Neural cell (in vitro differentiated cells): ENCODE measurements around the gene TSNAX. TPM values are rescaled to one million over a fixed set of nuclear protein-coding genes. Genes with fewer than 3 reads are reported as not detected.
A peak's percentile ranks its signal among the peaks of the same experiment; 100 is the strongest.

Experiments used
- H2AFZ ChIP-seq: fragments of 200-600, 300-800 bp; sonication (generic), shearing (Covaris generic); 2 replicates; pipeline ENCODE4 v1.6.0; 2014; ENCODE audit warnings: low read depth, mild to moderate bottlenecking, antibody characterized with exemption, low read length, moderate library complexity
- H3F3A ChIP-seq: fragments of 200-600 bp; shearing (Covaris generic); 2 replicates; pipeline ENCODE4 v1.6.1; 2016; ENCODE audit warnings: mild to moderate bottlenecking, moderate library complexity, mixed read lengths, antibody characterized with exemption, low read length; ENCODE audit not compliant: insufficient read depth, poor library complexity, severe bottlenecking
- H3K27ac ChIP-seq: fragments of 200-600, 300-800 bp; sonication (generic), shearing (Covaris generic); 2 replicates; pipeline ENCODE4 v1.5.1; 2014; ENCODE audit warnings: mild to moderate bottlenecking, low read length, moderate library complexity
- H3K27me3 ChIP-seq: fragments of 300-800, 200-600 bp; sonication (generic), shearing (Covaris generic); 2 replicates; pipeline ENCODE4 v1.6.0; 2014; ENCODE audit warnings: mild to moderate bottlenecking, low read depth, low read length, moderate library complexity; ENCODE audit not compliant: insufficient read depth
- H3K36me3 ChIP-seq: fragments of 300-800, 200-600 bp; sonication (generic), shearing (Covaris generic); 2 replicates; pipeline ENCODE4 v1.5.1; 2014; ENCODE audit warnings: mild to moderate bottlenecking, antibody characterized with exemption, low read length, moderate library complexity; ENCODE audit not compliant: insufficient read depth
- H3K4me2 ChIP-seq: fragments of 300-800, 200-600 bp; sonication (generic), shearing (Covaris generic); 2 replicates; pipeline ENCODE4 v1.6.0; 2014; ENCODE audit warnings: mild to moderate bottlenecking, low read length
- H3K4me3 ChIP-seq: fragments of 300-800, 200-600 bp; sonication (generic), shearing (Covaris generic); 2 replicates; pipeline ENCODE4 v1.5.1; 2014; ENCODE audit warnings: mild to moderate bottlenecking, low read length, moderate library complexity
- H3K79me2 ChIP-seq: fragments of 200-600 bp; shearing (Covaris generic); replicated peaks from 2 replicates; pipeline ENCODE4 v1.6.0; 2014; ENCODE audit warnings: mild to moderate bottlenecking, low read length, moderate library complexity; ENCODE audit not compliant: insufficient read depth
- H3K9ac ChIP-seq: fragments of 300-800, 200-600 bp; sonication (generic), shearing (Covaris generic); 2 replicates; pipeline ENCODE4 v1.6.1; 2016; ENCODE audit warnings: mild to moderate bottlenecking, low read length, mixed read lengths
- H3K9me2 ChIP-seq: fragments of 200-600 bp; shearing (Covaris generic); 2 replicates; pipeline ENCODE4 v1.6.1; 2016; ENCODE audit warnings: mild to moderate bottlenecking, low read length, mixed read lengths; ENCODE audit not compliant: insufficient read depth
- H3K9me3 ChIP-seq: fragments of 200-600, 300-800 bp; sonication (generic), shearing (Covaris generic); 2 replicates; pipeline ENCODE4 v1.6.1; 2016; ENCODE audit warnings: mild to moderate bottlenecking, mixed run types, low read length, moderate library complexity, mixed read lengths
- H4K20me1 ChIP-seq: fragments of 200-600 bp; shearing (Covaris generic); 2 replicates; pipeline ENCODE4 v1.6.1; 2016; ENCODE audit warnings: mild to moderate bottlenecking, mixed run types; ENCODE audit not compliant: insufficient read depth
- CTCF ChIP-seq: fragments of 450-650 bp; IDR thresholded peaks from 2 replicates; pipeline ENCODE4 v1.5.1; 2014; ENCODE audit warnings: antibody characterized with exemption, mild to moderate bottlenecking, moderate library complexity; ENCODE audit not compliant: poor library complexity, severe bottlenecking
- EP300 ChIP-seq: fragments of 450-650 bp; conservative IDR thresholded peaks from 2 replicates; pipeline ENCODE4 v1.6.1; 2014; ENCODE audit warnings: antibody characterized with exemption, mild to moderate bottlenecking, moderate library complexity; ENCODE audit not compliant: poor library complexity, severe bottlenecking
- EZH2 ChIP-seq: fragments of 200-600, 300-800 bp; shearing (Covaris generic), sonication (generic); IDR thresholded peaks from 2 replicates; pipeline ENCODE4 v1.6.1; 2014; ENCODE audit warnings: antibody characterized with exemption, low read length, borderline replicate concordance, mild to moderate bottlenecking; ENCODE audit not compliant: insufficient read depth, poor library complexity, severe bottlenecking
- MXI1 ChIP-seq: fragments of 450-650 bp; conservative IDR thresholded peaks from 2 replicates; pipeline ENCODE4 v1.6.1; 2014; ENCODE audit warnings: antibody characterized with exemption, mild to moderate bottlenecking; ENCODE audit not compliant: poor library complexity, severe bottlenecking
- POLR2AphosphoS5 ChIP-seq: IDR thresholded peaks from 2 replicates; pipeline ENCODE4 v1.6.1; 2012
- RAD21 ChIP-seq: fragments of 450-650 bp; conservative IDR thresholded peaks from 2 replicates; pipeline ENCODE4 v1.6.1; 2014; ENCODE audit warnings: antibody characterized with exemption, mild to moderate bottlenecking, moderate library complexity
- REST ChIP-seq: IDR thresholded peaks from 2 replicates; pipeline ENCODE4 v1.6.1; 2012; ENCODE audit warnings: borderline replicate concordance
- SMC3 ChIP-seq: fragments of 450-650 bp; conservative IDR thresholded peaks from 2 replicates; pipeline ENCODE4 v1.6.1; 2014; ENCODE audit warnings: antibody characterized with exemption, mild to moderate bottlenecking, moderate library complexity; ENCODE audit not compliant: poor library complexity
- TAF1 ChIP-seq: IDR thresholded peaks from 2 replicates; pipeline ENCODE4 v1.6.1; 2012; ENCODE audit warnings: low read depth
- polyA plus RNA-seq: library from polyadenylated mRNA; depleted of rRNA; stranded (reverse); fragments of >200 nt; gene quantifications from 2 replicates; pipeline ENCODE4 v1.2.3, GENCODE V29; 2014

TSNAX gene
- polyA plus RNA-seq, 1 donor from 2014 or later = 55.2 TPM

GRCh38 chr1:231590453-231591198 is 62.2 kb downstream of the TSNAX start:
- H4K20me1 ChIP-seq = no peaks in the 10 kb centered on the region
- H3K4me2 ChIP-seq = no peak overlapping the region
- H3K36me3 ChIP-seq = no peaks in the 10 kb centered on the region
- TF ChIP-seq POLR2AphosphoS5 = no peak
- peak; percentile 75 for TF ChIP-seq SMC3
- TF ChIP-seq EZH2 = no peak
- TF ChIP-seq TAF1 = no peak
- peak; percentile 74 for TF ChIP-seq CTCF
- no peak for TF ChIP-seq REST
- TF ChIP-seq EP300 = no peak
- TF ChIP-seq MXI1 = no peak
- TF ChIP-seq RAD21 = peak; percentile 75
- H3K9me2 ChIP-seq = no peaks in the 10 kb centered on the region
- H3F3A ChIP-seq = no peaks in the 10 kb centered on the region
- H3K9me3 ChIP-seq = no peaks in the 10 kb centered on the region
- no peak overlapping the region for H3K27ac ChIP-seq
- H3K27me3 ChIP-seq = no peaks in the 10 kb centered on the region
- H3K79me2 ChIP-seq = no peaks in the 10 kb centered on the region
- H2AFZ ChIP-seq = no peak overlapping the region
- no peak overlapping the region for H3K9ac ChIP-seq
- no peak overlapping the region for H3K4me3 ChIP-seq

GRCh38 chr1:231591466-231591865 is 63.0 kb downstream of the TSNAX start:
- Histone ChIP-seq H3K9ac (no peak overlapping the region), H4K20me1 (no peaks in the 10 kb centered on the region), H3K27ac (no peak overlapping the region), H3K9me3 (no peaks in the 10 kb centered on the region), H3K36me3 (no peaks in the 10 kb centered on the region), H2AFZ (no peak overlapping the region), H3K27me3 (no peaks in the 10 kb centered on the region), H3K79me2 (no peaks in the 10 kb centered on the region), H3F3A (no peaks in the 10 kb centered on the region), H3K9me2 (no peaks in the 10 kb centered on the region), H3K4me2 (no peak overlapping the region), H3K4me3 (no peak overlapping the region)
- no peak for TF ChIP-seq EP300
- no peak for TF ChIP-seq CTCF
